HFFc6 (cell line): Measurements from ENCODE around the gene SRSF4. TPM values are rescaled to one million over a fixed set of nuclear protein-coding genes. Genes with fewer than 3 reads are reported as not detected.

ENCODE experiments used
- DNase-seq: peaks from one replicate; pipeline ENCODE4 v3.0.0-alpha.2; 2018
- H3K27ac Mint-ChIP-seq: 2 replicates; pipeline ENCODE4 v1.8.0; 2020; ENCODE audit warnings: mild to moderate bottlenecking, mixed read lengths
- H3K27me3 Mint-ChIP-seq: 2 replicates; pipeline ENCODE4 v1.8.0; 2021; ENCODE audit warnings: mild to moderate bottlenecking, moderate library complexity, mixed read lengths; ENCODE audit not compliant: insufficient read depth
- H3K36me3 Mint-ChIP-seq: 2 replicates; pipeline ENCODE4 v1.8.0; 2021; ENCODE audit warnings: low read depth, mixed read lengths
- H3K4me1 Mint-ChIP-seq: 2 replicates; pipeline ENCODE4 v1.8.0; 2020; ENCODE audit warnings: low read depth, mixed read lengths
- H3K4me3 Mint-ChIP-seq: 2 replicates; pipeline ENCODE4 v1.8.0; 2020; ENCODE audit warnings: mild to moderate bottlenecking, moderate library complexity, mixed read lengths
- H3K9me3 Mint-ChIP-seq: 2 replicates; pipeline ENCODE4 v1.8.0; 2020; ENCODE audit warnings: mild to moderate bottlenecking, mixed read lengths
- long read RNA-seq: library from polyadenylated mRNA; unstranded; transcript quantifications from one replicate; pipeline ENCODE4 v2.0.0, GENCODE V29; 2019
- total RNA-seq, 6 experiments: library from RNA; stranded (reverse); fragmentation: NEBNext Ultra II Directional; extraction: Animal tissue kit (Norgen Biotek cat#: 25700); gene quantifications; 2 replicates in 1 of 6; 3 replicates in 5 of 6; pipeline ENCODE4 v1.2.3, GENCODE V29; 2021
- TF ChIP-seq, protein P1 (sequence below): fragments of 200-600 bp; sonication (generic); IDR thresholded peaks from 2 replicates; pipeline ENCODE4 v1.5.0; 2021; ENCODE audit warnings: antibody characterized with exemption, mild to moderate bottlenecking

The SRSF4 gene
- 10 to 100 TPM; 47.6 to 54.5 (median 51.5) TPM for total RNA-seq
- long read RNA-seq, transcript SRSF4-201 (6 exons, 2,387 nt), result major isoform, 79 of 94 reads
- long read RNA-seq, partial matches to known transcripts, result 5 of 94 reads
- long read RNA-seq, other reads (novel, unspliced or antisense), result 6 of 94 reads

DNA sequence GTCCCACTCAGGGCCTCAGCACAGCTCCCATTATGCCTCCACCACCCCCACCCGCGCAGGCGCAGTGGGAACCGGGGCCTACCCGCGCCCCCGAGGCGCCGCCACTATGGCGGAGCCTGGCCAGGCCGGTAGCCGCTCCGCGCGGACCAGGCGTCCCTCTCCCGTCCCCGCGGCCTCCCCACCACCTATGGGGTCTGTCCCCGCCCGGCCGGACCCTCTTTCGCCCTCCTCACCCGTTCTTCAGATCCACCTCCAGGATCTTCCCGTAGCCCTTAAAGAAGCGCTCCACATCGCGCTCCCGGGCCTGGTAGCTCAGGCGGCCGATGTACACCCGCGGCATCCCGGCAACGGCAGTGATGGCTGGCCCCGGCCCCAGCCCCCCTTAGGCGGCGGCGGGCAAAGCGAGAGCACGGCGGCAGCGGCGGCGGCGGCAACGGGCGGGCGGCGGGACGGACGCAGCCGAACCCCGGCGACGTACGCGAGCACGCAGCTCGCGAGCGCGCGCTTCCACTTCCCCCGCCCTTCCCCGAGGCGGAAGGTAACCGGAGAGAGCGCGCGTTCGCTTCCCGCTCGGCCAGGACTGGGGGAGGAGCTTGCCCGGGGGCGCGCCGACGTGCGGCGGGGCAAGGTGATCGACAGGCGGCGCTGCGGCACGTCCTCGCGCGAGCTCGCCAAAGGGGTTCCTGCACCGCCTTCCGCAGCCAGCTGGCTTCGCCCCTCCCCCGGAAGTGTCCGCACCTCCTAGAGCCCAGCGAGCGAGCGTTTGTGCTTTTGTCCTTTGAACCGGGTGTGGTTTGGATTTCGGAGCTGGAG is at the start of gene SRSF4:
TSS of gene SRSF4 (minus strand) at position 488 of the 813 bp plus-strand sequence. CDS start at position 340, 148 bp downstream.
- Mint-ChIP-seq H3K4me1 (peaks cover 51% of the 10 kb centered on the region), H3K27ac (peak within 1 kb of the TSS; percentile 97), H3K27me3 (peaks cover 2% of the 10 kb centered on the region), H3K9me3 (no peaks in the 10 kb centered on the region), H3K36me3 (peaks cover 31% of the 10 kb centered on the region), H3K4me3 (peak within 1 kb of the TSS; percentile 93)
- TF ChIP-seq, protein P1, sequence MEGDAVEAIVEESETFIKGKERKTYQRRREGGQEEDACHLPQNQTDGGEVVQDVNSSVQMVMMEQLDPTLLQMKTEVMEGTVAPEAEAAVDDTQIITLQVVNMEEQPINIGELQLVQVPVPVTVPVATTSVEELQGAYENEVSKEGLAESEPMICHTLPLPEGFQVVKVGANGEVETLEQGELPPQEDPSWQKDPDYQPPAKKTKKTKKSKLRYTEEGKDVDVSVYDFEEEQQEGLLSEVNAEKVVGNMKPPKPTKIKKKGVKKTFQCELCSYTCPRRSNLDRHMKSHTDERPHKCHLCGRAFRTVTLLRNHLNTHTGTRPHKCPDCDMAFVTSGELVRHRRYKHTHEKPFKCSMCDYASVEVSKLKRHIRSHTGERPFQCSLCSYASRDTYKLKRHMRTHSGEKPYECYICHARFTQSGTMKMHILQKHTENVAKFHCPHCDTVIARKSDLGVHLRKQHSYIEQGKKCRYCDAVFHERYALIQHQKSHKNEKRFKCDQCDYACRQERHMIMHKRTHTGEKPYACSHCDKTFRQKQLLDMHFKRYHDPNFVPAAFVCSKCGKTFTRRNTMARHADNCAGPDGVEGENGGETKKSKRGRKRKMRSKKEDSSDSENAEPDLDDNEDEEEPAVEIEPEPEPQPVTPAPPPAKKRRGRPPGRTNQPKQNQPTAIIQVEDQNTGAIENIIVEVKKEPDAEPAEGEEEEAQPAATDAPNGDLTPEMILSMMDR, result peak; percentile 90
- DNase-seq, result peak; percentile 97

DNA sequence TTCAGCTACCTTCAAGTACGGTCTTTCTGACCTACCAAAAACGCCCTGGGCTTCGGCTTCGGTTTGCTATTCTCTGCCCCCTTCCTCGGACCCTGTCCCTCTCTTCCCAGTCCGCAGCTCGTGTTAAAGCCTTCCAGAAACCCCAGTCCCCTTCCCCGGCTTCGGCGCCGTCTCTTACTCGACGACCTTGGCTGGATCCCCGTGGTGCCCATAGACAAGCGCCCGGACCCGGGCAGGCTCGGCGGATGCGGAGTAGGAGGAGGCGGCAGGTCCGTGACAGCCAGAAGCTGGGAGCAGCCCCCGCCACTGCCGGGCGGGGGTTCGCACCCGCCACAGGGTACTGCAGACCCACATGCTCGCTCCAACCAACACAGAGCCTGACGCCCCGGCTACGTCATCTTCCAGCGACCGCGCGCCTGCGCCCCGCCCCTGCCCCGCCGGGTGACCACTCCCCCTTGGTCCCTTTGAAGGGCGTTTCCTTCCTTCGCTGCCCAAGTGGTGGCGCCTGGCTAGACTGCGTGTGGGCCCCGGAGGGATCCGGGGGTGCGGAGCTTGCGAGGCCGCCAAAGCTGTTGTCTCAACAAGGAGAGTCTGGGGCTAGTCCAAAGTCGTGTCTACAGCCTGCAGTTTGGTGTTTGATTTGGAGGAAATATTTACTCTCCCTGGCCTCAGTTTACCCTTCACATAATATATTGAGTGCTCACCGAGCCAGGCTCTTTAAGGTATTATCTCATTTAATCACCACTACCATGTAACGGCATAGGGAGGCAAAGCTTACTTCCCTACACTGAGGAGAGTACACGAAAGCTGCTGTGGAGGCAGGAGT is 49.1 kb upstream of the SRSF4 start, which contains the start of gene MECR:
TSS of gene MECR (minus strand) at position 382 of the 826 bp plus-strand sequence. CDS start at position 354, 28 bp downstream.
- peak within 1 kb of the TSS; percentile 94 for H3K4me3 Mint-ChIP-seq
- H3K9me3 Mint-ChIP-seq, result no peaks in the 10 kb centered on the region
- peak; percentile 87 for DNase-seq
- H3K27ac Mint-ChIP-seq, result peak within 1 kb of the TSS; percentile 82
- peaks cover 2% of the 10 kb centered on the region for H3K27me3 Mint-ChIP-seq
- no peaks in the 10 kb centered on the region for H3K36me3 Mint-ChIP-seq
- peaks cover 29% of the 10 kb centered on the region for H3K4me1 Mint-ChIP-seq
- TF ChIP-seq, protein P1, result peak; percentile 45; the same call in 1 of the 2 replicates

DNA sequence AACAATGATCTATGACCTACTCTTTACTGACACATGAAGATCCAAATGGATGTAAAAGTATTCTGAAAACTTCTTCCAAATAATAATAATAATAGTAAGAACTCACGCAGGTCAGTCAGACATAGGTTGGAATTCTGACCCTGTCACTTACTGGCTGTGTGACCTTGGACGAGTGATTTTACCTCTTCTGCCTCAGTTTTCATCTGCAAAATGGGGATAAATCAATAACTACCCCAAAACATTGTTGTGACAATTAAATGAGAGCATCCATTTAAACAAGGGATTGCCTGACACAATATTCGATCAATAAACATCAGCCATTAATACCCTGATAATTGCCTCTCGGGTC is 48.5 kb upstream of the SRSF4 start:
- Mint-ChIP-seq H3K4me1 (peaks cover 29% of the 10 kb centered on the region), H3K27ac (peak overlapping the region; percentile 82), H3K9me3 (no peaks in the 10 kb centered on the region), H3K4me3 (peak overlapping the region; percentile 94), H3K27me3 (peaks cover 2% of the 10 kb centered on the region), H3K36me3 (no peaks in the 10 kb centered on the region)
- TF ChIP-seq, protein P1, result no peak
- DNase-seq, result no peak

DNA sequence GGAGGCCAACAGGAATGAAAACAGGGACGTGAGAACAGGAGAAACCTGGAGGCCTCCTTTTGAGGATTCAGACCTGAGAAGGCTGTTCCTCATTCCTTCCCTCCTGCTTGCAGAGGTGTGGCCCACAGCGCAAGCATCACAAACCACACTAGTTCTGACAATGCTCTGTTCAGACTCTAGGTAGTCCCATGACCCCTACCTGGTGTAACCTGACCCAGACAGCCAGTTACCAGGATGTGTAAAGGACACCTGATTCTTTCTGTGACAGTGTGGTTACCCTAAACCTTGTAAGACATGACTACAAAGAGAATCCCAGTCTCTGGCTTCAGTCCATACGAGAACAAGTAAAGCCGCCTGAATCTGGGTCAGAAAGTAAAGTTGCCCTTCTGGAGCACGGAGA is 45.8 kb upstream of the SRSF4 start:
- DNase-seq, result no peak
- Mint-ChIP-seq H3K4me3 (no peak overlapping the region), H3K4me1 (peaks cover 35% of the 10 kb centered on the region), H3K27me3 (no peaks in the 10 kb centered on the region), H3K9me3 (no peaks in the 10 kb centered on the region), H3K27ac (no peak overlapping the region), H3K36me3 (no peaks in the 10 kb centered on the region)
- TF ChIP-seq, protein P1, result no peak

DNA sequence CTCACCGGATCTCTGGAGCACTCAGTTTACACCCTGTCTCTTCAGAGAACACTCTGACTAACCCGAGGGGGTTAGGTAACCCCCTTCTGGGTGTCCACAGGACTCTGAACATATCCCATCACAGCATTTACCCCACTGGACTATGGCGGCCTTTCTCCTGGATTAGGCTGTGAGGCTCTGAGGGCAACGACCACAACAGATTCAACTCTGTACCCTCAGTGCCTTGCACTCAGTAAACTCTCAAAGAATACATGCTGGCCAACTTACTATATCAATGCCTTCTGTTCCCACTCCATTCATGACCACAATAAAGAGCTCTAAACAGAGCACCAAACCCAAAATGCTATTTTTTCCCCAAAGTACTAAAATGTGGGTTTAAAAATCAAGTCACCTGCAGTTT is 43.7 kb upstream of the SRSF4 start:
- Mint-ChIP-seq H3K36me3 (peaks cover 3% of the 10 kb centered on the region; the same call in 1 of the 2 replicates), H3K27me3 (no peaks in the 10 kb centered on the region), H3K27ac (no peak overlapping the region), H3K4me1 (peaks cover 22% of the 10 kb centered on the region), H3K9me3 (no peaks in the 10 kb centered on the region), H3K4me3 (no peak overlapping the region)
- DNase-seq, result no peak
- TF ChIP-seq, protein P1, result no peak
